CD14-positive monocyte (primary cell): ENCODE results near the gene KASH5. TPM values are rescaled to one million over a fixed set of nuclear protein-coding genes. Genes with fewer than 3 reads are reported as not detected.

Experiments used
- DNase-seq, 3 donors: peaks; one replicate each; pipeline ENCODE4 v3.0.0-alpha.2; 2011 to 2022
- H2AFZ ChIP-seq: 2 replicates; pipeline ENCODE4 v1.6.0; 2012; ENCODE audit warnings: mild to moderate bottlenecking, low read depth, low read length, inconsistent platforms; ENCODE audit not compliant: insufficient read depth, poor library complexity, severe bottlenecking
- H3K27ac ChIP-seq, 2 donors: 1 replicate in 1 of 2; 2 replicates in 1 of 2; pipeline ENCODE4 v1.5.1; 2012 to 2013; ENCODE audit warnings: low read length in 2 of 2, control low read depth in 1 of 2, inconsistent platforms in 1 of 2, low read depth in 1 of 2, mild to moderate bottlenecking in 1 of 2
- H3K27me3 ChIP-seq, 2 donors: one replicate each; pipeline versions ENCODE4 v1.6.0 to v1.6.1; 2011 to 2013; ENCODE audit warnings: low read length in 2 of 2; ENCODE audit not compliant: control insufficient read depth in 2 of 2, insufficient read depth in 2 of 2
- H3K36me3 ChIP-seq, 2 donors: replicated peaks in 1 of 2; 1 replicate in 1 of 2; 2 replicates in 1 of 2; pipeline versions ENCODE4 v1.5.1 to v1.6.1; 2012 to 2013; ENCODE audit warnings: low read length in 2 of 2, control low read depth in 1 of 2, inconsistent platforms in 1 of 2, mild to moderate bottlenecking in 1 of 2; ENCODE audit not compliant: insufficient read depth in 2 of 2, control insufficient read depth in 1 of 2
- H3K4me1 ChIP-seq, 2 donors: 1 replicate in 1 of 2; 2 replicates in 1 of 2; pipeline versions ENCODE4 v1.5.1 to v1.6.1; 2012 to 2013; ENCODE audit warnings: low read length in 2 of 2, control low read depth in 1 of 2, inconsistent platforms in 1 of 2, mild to moderate bottlenecking in 1 of 2, moderate library complexity in 1 of 2; ENCODE audit not compliant: insufficient read depth in 2 of 2, control insufficient read depth in 1 of 2
- H3K4me2 ChIP-seq: replicated peaks from 2 replicates; pipeline ENCODE3; 2012; ENCODE audit warnings: low read length, moderate library complexity, mild to moderate bottlenecking; ENCODE audit not compliant: poor library complexity, severe bottlenecking; ENCODE audit errors: extremely low read depth
- H3K4me3 ChIP-seq, 3 experiments: fragments of 200-600 bp in 1 of 3; sonication (generic) in 1 of 3; replicated peaks in 1 of 3; 1 replicate in 2 of 3; 2 replicates in 1 of 3; pipeline ENCODE4 v1.5.1; 2011 to 2013; ENCODE audit warnings: low read length in 3 of 3, mild to moderate bottlenecking in 3 of 3, control low read depth in 2 of 3, low read depth in 2 of 3, inconsistent platforms in 1 of 3, moderate library complexity in 1 of 3
- H3K79me2 ChIP-seq: 2 replicates; pipeline ENCODE4 v1.6.0; 2012; ENCODE audit warnings: mild to moderate bottlenecking, control low read depth, inconsistent platforms, low read length, moderate library complexity; ENCODE audit not compliant: insufficient read depth
- H3K9ac ChIP-seq: 2 replicates; pipeline ENCODE4 v1.6.0; 2017; ENCODE audit warnings: low read length, mild to moderate bottlenecking; ENCODE audit not compliant: insufficient read depth, poor library complexity, severe bottlenecking
- H3K9me3 ChIP-seq, 2 donors: replicated peaks in 1 of 2; 1 replicate in 1 of 2; 2 replicates in 1 of 2; pipeline versions ENCODE4 v1.5.1 to v1.6.1; 2012 to 2013; ENCODE audit warnings: low read length in 2 of 2, control low read depth in 1 of 2; ENCODE audit not compliant: control insufficient read depth in 1 of 2, insufficient read depth in 1 of 2
- H4K20me1 ChIP-seq: 2 replicates; pipeline ENCODE4 v1.6.0; 2012; ENCODE audit warnings: mild to moderate bottlenecking, low read length, control low read depth, moderate library complexity; ENCODE audit not compliant: insufficient read depth
- H3K27ac Mint-ChIP-seq, 7 donors: one replicate each; pipeline ENCODE4 v1.8.0; 2020; ENCODE audit warnings: mild to moderate bottlenecking in 7 of 7, mixed read lengths in 7 of 7, moderate library complexity in 6 of 7, inconsistent platforms in 2 of 7
- H3K27me3 Mint-ChIP-seq, 3 donors: one replicate each; pipeline ENCODE4 v1.8.0; 2021 to 2022; ENCODE audit warnings: low read depth in 3 of 3, mild to moderate bottlenecking in 3 of 3, mixed read lengths in 3 of 3, moderate library complexity in 3 of 3, inconsistent platforms in 1 of 3
- H3K36me3 Mint-ChIP-seq, 2 donors: one replicate each; pipeline ENCODE4 v1.8.0; 2020; ENCODE audit warnings: mixed read lengths in 2 of 2, inconsistent platforms in 1 of 2, mild to moderate bottlenecking in 1 of 2
- H3K4me1 Mint-ChIP-seq: one replicate; pipeline ENCODE4 v1.8.0; 2020; ENCODE audit warnings: mild to moderate bottlenecking, mixed read lengths
- H3K4me3 Mint-ChIP-seq, 2 donors: one replicate each; pipeline ENCODE4 v1.8.0; 2020; ENCODE audit warnings: mild to moderate bottlenecking in 2 of 2, mixed read lengths in 2 of 2, moderate library complexity in 1 of 2
- H3K9me3 Mint-ChIP-seq, 7 donors: one replicate each; pipeline ENCODE4 v1.8.0; 2020 to 2022; ENCODE audit warnings: mixed read lengths in 7 of 7, mild to moderate bottlenecking in 6 of 7, moderate library complexity in 6 of 7, inconsistent platforms in 2 of 7
- WGBS: methylation state at CpG from one replicate; pipeline ENCODE4 v1.1.5; 2013; ENCODE audit warnings: missing lambda C conversion rate; ENCODE audit not compliant: insufficient coverage; 5-methylcytosine and 5-hydroxymethylcytosine counted together
- intact Hi-C, 2 donors: fragments of 100-400 bp; cut with micrococcal nuclease; formaldehyde crosslinking; loops; one replicate each; pipeline versions ENCODE4 v1.15.0 to v1.15.1; 2023
- polyA plus RNA-seq, 3 donors: library from polyadenylated mRNA; depleted of rRNA in 1 of 3; unstranded in 2 of 3; stranded (reverse) in 1 of 3; fragments of 300-500 nt in 2 of 3; fragments of >200 nt in 1 of 3; fragmentation: Illumina TruSeq in 2 of 3; gene quantifications; 1 replicate in 2 of 3; 2 replicates in 1 of 3; pipeline ENCODE4 v1.2.3, GENCODE V29; 2012 to 2021
- TF ChIP-seq, protein P1 (sequence below): fragments of 200-600 bp; IDR thresholded peaks from one replicate; pipeline ENCODE4 v1.8.0; 2022; ENCODE audit warnings: antibody characterized with exemption, mild to moderate bottlenecking

The KASH5 gene
- polyA plus RNA-seq, 3 donors = not detected

DNA sequence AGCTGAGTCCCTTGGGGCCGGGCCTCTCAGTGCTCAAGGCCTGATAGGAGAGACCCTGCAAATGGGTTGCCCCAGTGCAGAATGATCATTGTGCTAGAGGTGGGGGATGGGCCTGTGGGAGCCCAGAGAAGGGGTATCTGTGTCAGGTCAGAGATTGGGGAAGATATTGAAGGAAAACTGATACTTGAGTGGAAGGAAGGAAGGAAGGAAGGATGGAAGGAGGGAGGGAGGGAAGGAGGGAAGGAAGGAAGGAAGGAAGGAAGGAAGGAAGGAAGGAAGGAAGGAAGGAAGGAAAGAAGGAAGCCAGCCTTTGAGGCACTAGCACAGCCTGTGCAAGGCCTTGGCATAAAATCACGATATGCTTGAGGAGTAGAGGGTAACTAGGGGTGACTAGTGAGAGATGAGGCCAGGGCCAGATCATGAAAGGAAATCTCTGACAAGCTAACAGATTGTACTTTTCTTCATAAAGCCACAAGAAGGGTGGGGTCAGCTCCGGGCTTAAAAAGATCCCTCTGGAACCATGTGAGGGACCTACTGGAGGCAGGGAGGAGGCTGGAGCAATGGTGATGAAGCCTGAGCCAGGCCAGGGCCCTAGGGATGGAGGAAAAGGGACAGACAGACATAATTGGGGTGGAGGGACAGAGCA is 23.8 kb downstream of the KASH5 start:
- Mint-ChIP-seq H3K9me3 (peaks cover 0 to 5% (median 0%) of the 10 kb centered on the region in 7 donors), H3K27ac (peak overlapping the region in 2 of 7 donors; percentile 40 to 85), H3K4me3 (peak overlapping the region in 1 of 2 donors; percentile 24), H3K36me3 (no peaks in the 10 kb centered on the region), H3K27me3 (peaks cover 8 to 10% (median 10%) of the 10 kb centered on the region in 3 donors), H3K4me1 (peaks cover 28% of the 10 kb centered on the region)
- Histone ChIP-seq H4K20me1 (no peaks in the 10 kb centered on the region), H3K9me3 (no peaks in the 10 kb centered on the region), H3K4me2 (no peak overlapping the region), H3K27ac (no peak overlapping the region), H3K36me3 (no peaks in the 10 kb centered on the region), H3K4me1 (peaks cover 15 to 17% of the 10 kb centered on the region in 2 donors), H2AFZ (no peak overlapping the region), H3K4me3 (no peak overlapping the region), H3K9ac (no peak overlapping the region), H3K79me2 (no peaks in the 10 kb centered on the region), H3K27me3 (no peaks in the 10 kb centered on the region)
- DNase-seq = no peak
- intact Hi-C loops = no loop called here
- TF ChIP-seq, protein P1, sequence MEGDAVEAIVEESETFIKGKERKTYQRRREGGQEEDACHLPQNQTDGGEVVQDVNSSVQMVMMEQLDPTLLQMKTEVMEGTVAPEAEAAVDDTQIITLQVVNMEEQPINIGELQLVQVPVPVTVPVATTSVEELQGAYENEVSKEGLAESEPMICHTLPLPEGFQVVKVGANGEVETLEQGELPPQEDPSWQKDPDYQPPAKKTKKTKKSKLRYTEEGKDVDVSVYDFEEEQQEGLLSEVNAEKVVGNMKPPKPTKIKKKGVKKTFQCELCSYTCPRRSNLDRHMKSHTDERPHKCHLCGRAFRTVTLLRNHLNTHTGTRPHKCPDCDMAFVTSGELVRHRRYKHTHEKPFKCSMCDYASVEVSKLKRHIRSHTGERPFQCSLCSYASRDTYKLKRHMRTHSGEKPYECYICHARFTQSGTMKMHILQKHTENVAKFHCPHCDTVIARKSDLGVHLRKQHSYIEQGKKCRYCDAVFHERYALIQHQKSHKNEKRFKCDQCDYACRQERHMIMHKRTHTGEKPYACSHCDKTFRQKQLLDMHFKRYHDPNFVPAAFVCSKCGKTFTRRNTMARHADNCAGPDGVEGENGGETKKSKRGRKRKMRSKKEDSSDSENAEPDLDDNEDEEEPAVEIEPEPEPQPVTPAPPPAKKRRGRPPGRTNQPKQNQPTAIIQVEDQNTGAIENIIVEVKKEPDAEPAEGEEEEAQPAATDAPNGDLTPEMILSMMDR = no peak
- WGBS = 100% methylated on average over 2 of the region's 3 CpGs

DNA sequence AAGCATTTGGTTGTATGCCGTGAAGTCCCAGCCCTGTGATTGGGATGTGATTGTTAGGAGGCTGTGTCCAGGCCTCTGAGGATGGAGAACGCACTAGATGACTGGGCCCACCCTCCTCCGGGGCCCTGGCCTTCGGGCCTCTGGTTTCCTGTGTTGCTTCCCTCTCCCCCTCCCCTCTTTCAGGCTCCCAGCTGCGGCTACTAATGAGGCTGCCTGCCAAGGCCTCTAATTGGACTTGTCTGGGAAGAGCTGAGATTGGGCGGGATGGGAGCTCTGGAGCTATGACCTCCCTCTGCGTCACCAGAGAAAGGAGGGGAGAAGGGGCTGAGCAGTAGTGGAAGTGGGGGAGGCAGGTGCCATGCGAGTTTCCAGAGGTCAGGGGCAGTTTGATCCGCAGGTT is 25.3 kb downstream of the KASH5 start:
- H3K27me3 Mint-ChIP-seq = peaks cover 8 to 14% (median 10%) of the 10 kb centered on the region in 3 donors
- H3K4me1 Mint-ChIP-seq = peaks cover 34% of the 10 kb centered on the region
- no peaks in the 10 kb centered on the region for H3K79me2 ChIP-seq

More for the DNA sequence above, 25.3 kb downstream of the KASH5 start:
- WGBS = 98% methylated on average over 4 of the region's 9 CpGs
- Histone ChIP-seq H3K27ac (no peak overlapping the region), H3K4me2 (no peak overlapping the region), H3K4me1 (peaks cover 15 to 17% of the 10 kb centered on the region in 2 donors), H3K9me3 (no peaks in the 10 kb centered on the region), H3K27me3 (no peaks in the 10 kb centered on the region), H2AFZ (no peak overlapping the region), H3K4me3 (no peak overlapping the region), H3K36me3 (no peaks in the 10 kb centered on the region), H4K20me1 (no peaks in the 10 kb centered on the region), H3K9ac (no peak overlapping the region)
- H3K9me3 Mint-ChIP-seq = peaks cover 0 to 5% (median 0%) of the 10 kb centered on the region in 7 donors
- H3K36me3 Mint-ChIP-seq = no peaks in the 10 kb centered on the region
- TF ChIP-seq, protein P1 = no peak
- intact Hi-C loops = no loop called here
- H3K27ac Mint-ChIP-seq = no peak overlapping the region
- DNase-seq = no peak
- H3K4me3 Mint-ChIP-seq = no peak overlapping the region
